Skeletal muscle tissue (tissue), 4 donors: ENCODE measurements around the gene DCHS1. TPM values are rescaled to one million over a fixed set of nuclear protein-coding genes. Genes with fewer than 3 reads are reported as not detected.

Source experiments
- H3K27ac ChIP-seq: one replicate; pipeline ENCODE4 v1.7.0; 2013; ENCODE audit warnings: mild to moderate bottlenecking, low read depth, low read length, inconsistent platforms
- H3K27me3 ChIP-seq, 3 donors: one replicate each; pipeline ENCODE4 v1.7.0; 2013; ENCODE audit warnings: low read length in 3 of 3; ENCODE audit not compliant: control insufficient read depth in 3 of 3, insufficient read depth in 3 of 3
- H3K36me3 ChIP-seq, 3 donors: one replicate each; pipeline ENCODE4 v1.7.0; 2013; ENCODE audit warnings: low read length in 3 of 3; ENCODE audit not compliant: control insufficient read depth in 3 of 3, insufficient read depth in 3 of 3
- H3K4me1 ChIP-seq, 3 donors: one replicate each; pipeline ENCODE4 v1.7.0; 2013; ENCODE audit warnings: low read length in 3 of 3, mild to moderate bottlenecking in 3 of 3; ENCODE audit not compliant: control insufficient read depth in 3 of 3, insufficient read depth in 3 of 3
- H3K4me3 ChIP-seq, 3 donors: one replicate each; pipeline ENCODE4 v1.7.0; 2013; ENCODE audit warnings: low read length in 3 of 3
- H3K9ac ChIP-seq, 3 donors: one replicate each; pipeline ENCODE4 v1.7.0; 2013; ENCODE audit warnings: low read length in 3 of 3, mild to moderate bottlenecking in 3 of 3, moderate library complexity in 2 of 3, low read depth in 1 of 3
- H3K9me3 ChIP-seq, 3 donors: one replicate each; pipeline ENCODE4 v1.7.0; 2013; ENCODE audit warnings: low read length in 3 of 3; ENCODE audit not compliant: control insufficient read depth in 3 of 3
- total RNA-seq: library from RNA; depleted of rRNA; stranded (reverse); fragments of >200 nt; gene quantifications from one replicate; pipeline ENCODE4 v1.2.3, GENCODE V29; 2014
- donor health status: Osteomylitis.

DCHS1 gene
- total RNA-seq, 1 donor from 2014 or later: 39.1 TPM

- peak overlapping the region; percentile 85 for H3K27ac ChIP-seq
- H3K4me1 ChIP-seq: peaks cover 35 to 40% (median 36%) of the 10 kb centered on the region in 3 donors
These were observed 7.1 kb downstream of the DCHS1 start for GRCh38 chr11:6648501-6648900.

DNA sequence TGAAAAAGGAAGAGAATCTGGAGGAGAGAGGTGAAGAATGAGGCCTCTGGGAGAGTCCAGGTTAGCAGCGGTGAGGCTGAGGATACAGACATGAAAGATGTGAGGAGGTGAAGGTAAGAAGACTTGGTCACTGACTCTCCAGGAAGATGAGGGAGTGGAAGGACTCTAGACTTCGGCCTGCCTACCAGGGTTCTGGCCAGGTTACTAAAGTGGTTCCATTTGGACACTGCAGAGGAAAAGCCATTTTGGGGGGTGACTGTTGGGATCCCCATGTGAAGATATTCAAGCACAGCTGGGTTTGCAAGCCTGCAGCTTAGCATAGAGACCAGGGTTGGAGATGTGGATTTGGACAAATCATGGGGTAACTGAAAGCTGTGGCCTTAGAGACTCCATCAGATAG lies 7.8 kb downstream of the DCHS1 start:
- Histone ChIP-seq H3K4me1 (peaks cover 34 to 36% (median 36%) of the 10 kb centered on the region in 3 donors), H3K4me3 (no peak overlapping the region), H3K27ac (peak overlapping the region; percentile 85), H3K36me3 (no peaks in the 10 kb centered on the region), H3K9ac (no peak overlapping the region), H3K9me3 (no peaks in the 10 kb centered on the region), H3K27me3 (peaks cover 4 to 13% (median 5%) of the 10 kb centered on the region in 3 donors)

More at GRCh38 chr11:6648501-6648900, 7.1 kb downstream of the DCHS1 start:
- peaks cover 5 to 13% (median 7%) of the 10 kb centered on the region in 3 donors for H3K27me3 ChIP-seq
- no peaks in the 10 kb centered on the region for H3K9me3 ChIP-seq
- no peaks in the 10 kb centered on the region for H3K36me3 ChIP-seq
- no peak overlapping the region for H3K4me3 ChIP-seq
- H3K9ac ChIP-seq: no peak overlapping the region

DNA sequence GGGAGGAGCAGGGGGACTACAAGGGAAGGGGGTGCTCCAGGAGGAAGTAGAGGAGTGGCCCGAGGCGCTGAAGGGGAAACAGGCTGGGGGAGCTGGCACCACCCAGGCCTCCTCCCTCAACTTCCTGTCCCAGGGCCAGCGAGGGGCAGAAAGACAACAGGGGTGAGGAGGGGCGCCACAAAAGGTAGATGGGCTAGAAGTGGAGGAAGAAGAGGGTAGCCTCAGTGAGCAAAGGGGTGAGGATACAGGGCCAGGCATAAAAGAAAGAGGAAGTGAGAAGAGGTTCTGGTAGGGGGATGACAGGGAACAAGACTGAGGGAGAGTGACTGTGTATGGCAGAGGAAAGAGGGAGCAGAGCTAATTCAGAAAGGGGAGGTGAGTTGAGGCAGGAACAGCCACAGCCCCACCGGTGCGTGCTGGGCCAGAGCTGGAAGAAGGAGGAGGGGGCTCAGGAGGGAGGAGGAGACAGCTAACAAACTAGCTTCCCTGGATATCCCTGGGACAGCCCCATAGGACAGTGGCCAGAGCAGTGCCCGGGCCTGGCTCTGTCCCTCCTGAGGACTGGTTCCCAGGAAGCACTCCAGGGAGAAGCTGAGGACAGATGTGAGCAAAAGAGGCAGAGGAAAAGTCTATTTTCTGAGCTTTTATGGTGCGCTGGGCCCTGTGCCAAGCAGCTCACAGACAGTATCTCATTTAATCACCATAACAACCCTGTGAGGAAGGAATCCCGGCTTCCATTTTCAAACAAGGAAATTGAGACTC lies 8.5 kb downstream of the DCHS1 start:
- Histone ChIP-seq H3K27ac (peak overlapping the region; percentile 85), H3K9me3 (no peaks in the 10 kb centered on the region), H3K4me3 (peak overlapping the region in 2 of 3 donors; percentile 20 to 27), H3K9ac (peak overlapping the region in 2 of 3 donors; percentile 28 to 58), H3K36me3 (no peaks in the 10 kb centered on the region), H3K4me1 (peaks cover 31 to 36% (median 32%) of the 10 kb centered on the region in 3 donors), H3K27me3 (peaks cover 0 to 13% (median 5%) of the 10 kb centered on the region in 3 donors)

DNA sequence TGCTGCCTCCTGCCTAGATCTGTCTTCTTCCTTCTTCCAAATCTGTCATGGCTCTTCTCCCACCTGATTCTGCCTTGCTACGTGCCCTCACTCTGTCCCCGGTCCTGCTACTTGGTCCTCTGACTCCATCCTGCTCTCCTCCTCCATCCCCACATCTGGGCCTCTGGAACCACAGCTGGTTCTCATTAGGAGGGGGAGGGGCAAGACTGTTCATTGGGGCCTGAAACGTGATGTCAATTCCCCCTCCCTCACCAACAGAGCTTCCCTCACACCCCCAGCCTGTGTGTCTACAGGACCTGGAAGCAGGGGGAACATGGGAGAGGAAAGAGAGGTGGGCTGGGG lies 9.1 kb downstream of the DCHS1 start:
- no peaks in the 10 kb centered on the region for H3K36me3 ChIP-seq
- H3K4me1 ChIP-seq: peaks cover 31 to 39% (median 32%) of the 10 kb centered on the region in 3 donors
- peaks cover 0 to 13% (median 5%) of the 10 kb centered on the region in 3 donors for H3K27me3 ChIP-seq
- no peaks in the 10 kb centered on the region for H3K9me3 ChIP-seq
- peak overlapping the region in 1 of 3 donors; percentile 40 for H3K9ac ChIP-seq
- H3K4me3 ChIP-seq: peak overlapping the region; percentile 26 to 52 (median 27)
- peak overlapping the region; percentile 85 for H3K27ac ChIP-seq

DNA sequence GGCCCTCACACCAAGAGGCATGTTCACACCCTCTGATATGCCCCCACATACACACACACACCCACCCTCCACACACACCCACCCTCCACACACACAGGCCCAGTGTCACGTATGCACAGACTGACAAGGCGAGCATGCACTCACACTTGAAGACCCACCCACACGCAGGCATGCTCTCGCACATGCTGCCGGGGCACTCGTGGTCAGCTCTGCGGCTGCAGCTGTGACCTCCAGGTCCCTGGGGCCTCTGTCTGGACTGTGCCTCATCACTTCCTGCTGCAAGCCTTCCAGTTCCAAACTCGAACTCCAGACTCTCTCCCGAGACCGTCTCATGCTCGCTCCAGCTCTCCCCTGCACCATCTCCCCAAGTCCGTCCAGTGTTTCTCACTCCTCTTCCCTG lies 9.5 kb downstream of the DCHS1 start:
- Histone ChIP-seq H3K27ac (peak overlapping the region; percentile 85), H3K36me3 (peaks cover 0 to under 1% (median 0%) of the 10 kb centered on the region in 3 donors), H3K9me3 (no peaks in the 10 kb centered on the region), H3K4me1 (peaks cover 31 to 42% (median 32%) of the 10 kb centered on the region in 3 donors), H3K27me3 (peaks cover 0 to 13% (median 5%) of the 10 kb centered on the region in 3 donors), H3K4me3 (peak overlapping the region; percentile 26 to 52 (median 29)), H3K9ac (peak overlapping the region in 1 of 3 donors; percentile 40)

GRCh38 chr11:6642957-6643356 lies 12.7 kb downstream of the DCHS1 start:
- Histone ChIP-seq H3K9me3 (no peaks in the 10 kb centered on the region), H3K9ac (no peak overlapping the region), H3K36me3 (peaks cover 0 to 11% (median 7%) of the 10 kb centered on the region in 3 donors), H3K27ac (no peak overlapping the region), H3K27me3 (peaks cover 0 to 9% (median 5%) of the 10 kb centered on the region in 3 donors), H3K4me3 (no peak overlapping the region), H3K4me1 (peaks cover 39 to 45% (median 41%) of the 10 kb centered on the region in 3 donors)

GRCh38 chr11:6640985-6641701 lies 14.5 kb downstream of the DCHS1 start:
- H3K27ac ChIP-seq: no peak overlapping the region
- H3K9ac ChIP-seq: no peak overlapping the region
- peaks cover 0 to 11% (median 7%) of the 10 kb centered on the region in 3 donors for H3K36me3 ChIP-seq
- H3K9me3 ChIP-seq: no peaks in the 10 kb centered on the region
- H3K27me3 ChIP-seq: peaks cover 0 to 5% (median 0%) of the 10 kb centered on the region in 3 donors
- H3K4me3 ChIP-seq: no peak overlapping the region
- H3K4me1 ChIP-seq: peaks cover 36 to 40% (median 38%) of the 10 kb centered on the region in 3 donors

DNA sequence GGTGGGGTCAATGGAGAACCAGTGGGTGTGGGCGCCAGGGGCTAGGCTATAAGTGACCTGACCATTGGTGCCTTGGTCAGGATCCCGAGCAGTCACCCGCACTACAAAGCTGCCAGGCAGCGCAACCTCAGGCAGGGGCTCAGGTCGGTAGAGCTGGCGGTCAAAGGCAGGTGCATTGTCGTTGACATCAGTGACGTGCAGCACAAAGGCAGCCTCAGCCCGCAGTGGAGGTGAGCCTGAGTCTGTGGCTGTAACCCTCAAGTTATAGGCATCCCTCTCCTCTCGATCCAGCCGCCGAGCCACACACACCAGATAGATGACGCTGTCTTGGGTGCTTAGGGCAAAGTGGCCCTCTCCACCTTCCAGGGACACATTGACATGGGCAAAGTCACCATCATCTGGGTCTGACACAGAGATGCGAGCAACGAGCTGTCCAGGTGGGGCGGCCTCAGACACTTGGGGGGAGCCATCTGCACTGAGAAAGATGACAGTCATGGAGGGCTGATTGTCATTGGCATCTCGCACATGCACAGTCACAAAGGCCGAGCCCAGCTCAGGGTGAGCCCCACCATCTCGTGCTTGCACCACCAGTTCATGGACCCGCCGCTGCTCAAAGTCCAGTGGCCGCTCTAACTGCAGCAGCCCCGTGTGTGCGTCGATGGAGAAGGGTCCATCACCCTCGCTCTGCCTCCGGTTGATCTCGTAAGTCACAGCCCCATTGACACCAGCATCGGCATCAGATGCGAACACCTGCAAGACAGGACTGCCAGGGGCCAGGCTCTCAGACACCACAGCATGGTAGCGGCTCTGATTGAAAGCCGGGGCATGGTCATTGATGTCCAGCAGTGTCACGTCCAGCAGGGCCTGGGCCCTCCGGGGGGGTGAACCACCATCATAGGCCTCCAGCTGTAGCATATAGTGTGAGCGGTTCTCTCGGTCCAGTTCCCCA lies 15.3 kb downstream of the DCHS1 start:
- Histone ChIP-seq H3K27ac (no peak overlapping the region), H3K9me3 (no peaks in the 10 kb centered on the region), H3K4me1 (peaks cover 35 to 40% (median 38%) of the 10 kb centered on the region in 3 donors), H3K27me3 (peaks cover 0 to 5% (median 0%) of the 10 kb centered on the region in 3 donors), H3K36me3 (peaks cover 0 to 11% (median 7%) of the 10 kb centered on the region in 3 donors), H3K4me3 (no peak overlapping the region), H3K9ac (no peak overlapping the region)

- H3K36me3 ChIP-seq: peaks cover 0 to 11% (median 11%) of the 10 kb centered on the region in 3 donors
- no peaks in the 10 kb centered on the region for H3K27me3 ChIP-seq
- H3K9me3 ChIP-seq: no peaks in the 10 kb centered on the region
- H3K4me3 ChIP-seq: peak overlapping the region in 1 of 3 donors; percentile 20
- H3K4me1 ChIP-seq: peaks cover 39 to 46% (median 41%) of the 10 kb centered on the region in 3 donors
- no peak overlapping the region for H3K9ac ChIP-seq
- peak overlapping the region; percentile 25 for H3K27ac ChIP-seq
These were observed 17.2 kb downstream of the DCHS1 start for GRCh38 chr11:6638429-6638828.
